HL-60/S4 treated with phorbol 12-myristate 13-acetate at 8.2 ng/mL for 4 days and 3 days (cell line): ENCODE results near the gene ATP11A.
"Not testable (repeated sequence)": the region's sequence is repeated elsewhere in the genome, so short reads cannot be mapped to it uniquely, and the experiment has no call there.

Experiments
- in situ Hi-C: fragments of 300-500 bp; cut with MboI; formaldehyde crosslinking; loops from 2 replicates; pipeline ENCODE4 v1.15.0; 2022; ENCODE audit warnings: low sequenced_read_pairs

Gene ATP11A

GRCh38 chr13:112873851-112874750, 184.3 kb downstream of the ATP11A start:
- in situ Hi-C loops: no loop called here

GRCh38 chr13:112874751-112875300, 185.0 kb downstream of the ATP11A start:
- in situ Hi-C loops: no loop called here

- in situ Hi-C loops: no loop called here
Measured at GRCh38 chr13:112875627-112876026, 185.8 kb downstream of the ATP11A start.

GRCh38 chr13:112876305-112877000, 186.6 kb downstream of the ATP11A start:
- in situ Hi-C loops: no loop called here

GRCh38 chr13:112877066-112877465, 187.2 kb downstream of the ATP11A start:
- in situ Hi-C loops: no loop called here

- in situ Hi-C loops: no loop called here
Measured at GRCh38 chr13:112877539-112877938, 187.7 kb downstream of the ATP11A start.

- in situ Hi-C loops: no loop called here
Measured at GRCh38 chr13:112877976-112878955, 188.4 kb downstream of the ATP11A start.

GRCh38 chr13:112879283-112879833, 189.5 kb downstream of the ATP11A start:
- in situ Hi-C loops: no loop called here

- in situ Hi-C loops: no loop called here
Measured at GRCh38 chr13:112880221-112880641, 190.4 kb downstream of the ATP11A start.

GRCh38 chr13:112880976-112881540, 191.2 kb downstream of the ATP11A start:
- in situ Hi-C loops: no loop called here

- in situ Hi-C loops: no loop called here
Measured at GRCh38 chr13:112881656-112882554, 192.1 kb downstream of the ATP11A start.

- in situ Hi-C loops: no loop called here
Measured at GRCh38 chr13:112882555-112883024, 192.8 kb downstream of the ATP11A start.

- in situ Hi-C loops: no loop called here
Measured at GRCh38 chr13:112883241-112883945, 193.6 kb downstream of the ATP11A start.

- in situ Hi-C loops: not testable (repeated sequence)
Measured at GRCh38 chr13:112884700-112885099, 194.9 kb downstream of the ATP11A start.

- in situ Hi-C loops: no loop called here
Measured at GRCh38 chr13:112885242-112885781, 195.5 kb downstream of the ATP11A start.

- in situ Hi-C loops: no loop called here
Measured at GRCh38 chr13:112885782-112886268, 196.0 kb downstream of the ATP11A start.

- in situ Hi-C loops: no loop called here
Measured at GRCh38 chr13:112887151-112887550, 197.3 kb downstream of the ATP11A start.

- in situ Hi-C loops: no loop called here
Measured at GRCh38 chr13:112887557-112887991, 197.7 kb downstream of the ATP11A start.
